GM20000 (cell line): ENCODE measurements around the gene TMEM236.

Experiments used
- DNase-seq: peaks from one replicate; pipeline ENCODE4 v3.0.0; 2012; ENCODE audit warnings: low spot score
- CTCF ChIP-seq: IDR thresholded peaks from 2 replicates; pipeline ENCODE4 v1.5.1; 2012; ENCODE audit warnings: mild to moderate bottlenecking, control low read depth; ENCODE audit errors: extremely low read depth, missing control alignments

The TMEM236 gene

GRCh38 chr10:17743437-17743836 is 8.6 kb upstream of the TMEM236 start:
- TF ChIP-seq CTCF: no peak
- no peak for DNase-seq

GRCh38 chr10:17744341-17744861 is 7.6 kb upstream of the TMEM236 start:
- no peak for TF ChIP-seq CTCF
- DNase-seq: no peak

- no peak for DNase-seq
- TF ChIP-seq CTCF: no peak
These were observed 4.0 kb upstream of the TMEM236 start for GRCh38 chr10:17747883-17748550.

GRCh38 chr10:17749890-17750289 is 2.1 kb upstream of the TMEM236 start:
- DNase-seq: no peak
- no peak for TF ChIP-seq CTCF

GRCh38 chr10:17756557-17757217 is 4.7 kb downstream of the TMEM236 start:
- DNase-seq: peak; percentile 71

GRCh38 chr10:17758200-17758599 is 6.2 kb downstream of the TMEM236 start:
- DNase-seq: no peak
- no peak for TF ChIP-seq CTCF

More at GRCh38 chr10:17756557-17757217, 4.7 kb downstream of the TMEM236 start:
- TF ChIP-seq CTCF: no peak

- no peak for DNase-seq
- TF ChIP-seq CTCF: no peak
These were observed 6.9 kb downstream of the TMEM236 start for GRCh38 chr10:17758896-17759295.
